Fibroblast of skin of right biceps (primary cell): Measurements from ENCODE around the gene SUSD1.

Experiments
- DNase-seq: peaks from one replicate; pipeline ENCODE4 v3.0.0-alpha.2; 2013

SUSD1 gene

DNA sequence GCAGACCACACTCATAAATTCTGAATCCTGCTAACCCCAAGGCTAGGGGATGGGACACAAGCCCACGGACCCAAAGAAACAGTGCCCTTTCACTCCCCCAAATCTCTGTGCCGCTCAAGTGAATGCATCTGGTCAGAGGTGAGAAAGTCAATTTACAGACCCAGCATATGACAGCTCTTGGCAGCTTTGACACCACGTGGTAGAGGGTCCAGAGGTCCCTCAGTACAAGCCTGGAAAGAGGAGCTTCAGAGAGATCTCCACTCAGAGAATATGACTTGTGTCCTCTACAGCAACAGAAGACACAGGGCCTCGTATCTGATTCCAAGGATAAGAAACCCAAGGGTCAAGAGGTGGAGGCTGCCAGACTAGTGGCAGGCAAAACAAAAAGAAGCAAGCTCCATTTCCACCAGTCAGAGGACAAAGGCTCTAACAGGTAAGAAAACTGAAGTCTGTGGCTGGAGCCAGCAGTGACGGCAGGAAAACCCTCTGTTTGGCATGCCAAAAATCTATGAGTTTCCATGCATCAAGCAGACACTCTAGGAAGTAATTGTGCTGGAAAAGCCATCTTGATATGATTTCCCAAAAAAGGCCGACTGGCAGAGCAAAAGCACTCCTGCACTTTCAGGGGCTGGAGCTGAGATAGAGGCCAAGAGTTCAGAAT lies 139.8 kb downstream of the SUSD1 start:
- DNase-seq, result no peak

DNA sequence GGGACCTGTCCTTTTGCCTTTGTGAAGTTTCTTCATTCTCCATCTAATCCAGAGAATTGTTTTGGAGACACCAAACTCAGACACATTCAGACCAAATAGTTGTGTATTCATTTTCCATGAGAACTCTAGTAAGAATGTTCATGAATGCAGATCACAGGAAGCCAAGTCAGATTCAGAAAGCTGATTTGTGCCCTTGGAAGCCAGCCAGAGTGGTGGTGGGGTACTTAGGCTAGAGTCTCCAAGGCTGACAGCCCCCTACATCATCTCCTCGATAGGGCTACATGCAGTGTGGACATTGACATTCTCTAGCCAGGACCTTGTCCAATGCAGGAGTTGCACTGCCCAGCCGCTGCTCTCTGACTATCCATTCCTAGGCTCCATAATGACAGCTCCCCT lies 140.9 kb downstream of the SUSD1 start:
- peak; percentile 77 for DNase-seq

- no peak for DNase-seq
Measured at GRCh38 chr9:112033237-112034215, 141.6 kb downstream of the SUSD1 start.

GRCh38 chr9:112032743-112033142 lies 142.4 kb downstream of the SUSD1 start:
- DNase-seq, result peak; percentile 87

GRCh38 chr9:112032009-112032408 lies 143.1 kb downstream of the SUSD1 start:
- no peak for DNase-seq

GRCh38 chr9:112031400-112031799 lies 143.7 kb downstream of the SUSD1 start:
- no peak for DNase-seq

GRCh38 chr9:112029921-112030444 lies 145.1 kb downstream of the SUSD1 start:
- DNase-seq, result peak; percentile 65

DNA sequence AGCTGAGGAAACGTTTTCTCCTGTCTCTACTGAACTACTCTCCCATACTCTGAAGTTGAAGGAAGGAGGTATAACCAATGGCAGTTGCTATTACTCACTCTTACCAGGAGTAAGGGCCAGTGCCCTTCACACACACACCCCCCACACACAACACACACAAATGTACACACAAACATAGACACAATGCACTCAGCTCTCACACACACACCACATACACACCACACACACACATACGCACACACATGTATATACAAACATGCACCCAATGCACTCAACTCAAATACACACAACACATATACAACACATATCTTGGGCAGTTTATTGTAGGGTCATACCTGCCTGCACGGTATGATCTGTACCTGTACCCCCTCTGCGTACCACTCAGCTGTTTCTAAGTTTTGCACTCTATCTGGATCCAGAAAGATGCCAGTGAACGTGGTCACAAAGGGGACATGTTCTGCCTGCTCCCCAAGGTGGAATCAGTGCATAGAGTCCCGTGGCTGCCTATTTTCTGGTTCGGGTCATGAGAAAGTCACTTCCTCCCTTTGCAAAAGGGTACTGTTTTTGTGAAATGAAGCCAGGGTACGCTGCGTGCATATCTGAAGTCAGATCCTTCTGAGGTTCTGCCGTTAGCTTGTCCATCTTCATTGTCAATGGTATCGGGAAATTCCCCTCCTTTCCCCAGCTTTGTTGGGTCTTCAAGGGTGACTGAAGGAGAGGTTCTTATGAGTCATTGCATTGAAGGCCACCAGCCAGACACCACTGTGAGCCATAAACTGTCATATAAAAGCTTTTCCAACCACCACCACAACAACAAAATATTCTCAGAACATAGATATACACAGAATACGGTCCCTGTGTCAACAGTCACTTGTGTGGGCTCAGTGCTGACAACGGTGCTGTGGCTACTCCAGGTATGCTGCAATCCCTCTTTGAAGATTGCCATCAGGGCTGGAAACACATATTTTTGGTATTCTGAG lies 146.6 kb downstream of the SUSD1 start:
- no peak for DNase-seq

DNA sequence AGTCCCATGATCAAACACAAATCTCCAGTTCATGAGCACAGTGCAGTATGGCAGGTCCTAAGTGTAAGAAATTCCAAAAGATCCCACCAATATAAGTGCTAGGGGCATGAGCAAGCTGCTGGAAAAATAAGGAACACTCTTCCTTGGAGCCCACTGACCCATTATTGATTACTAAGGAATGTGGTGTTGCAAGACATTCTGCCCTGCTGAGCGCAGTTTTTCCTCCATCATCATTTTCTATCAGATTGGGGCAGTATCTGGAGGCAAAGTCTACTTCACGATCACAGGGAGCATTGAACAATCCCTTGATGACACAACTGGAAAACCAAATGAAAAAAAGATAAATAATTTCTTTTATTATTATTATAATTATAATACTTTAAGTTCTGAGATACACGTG lies 149.2 kb downstream of the SUSD1 start:
- DNase-seq, result no peak

GRCh38 chr9:112021742-112022141 lies 153.4 kb downstream of the SUSD1 start:
- no peak for DNase-seq

- DNase-seq, result peak; percentile 86
Measured at GRCh38 chr9:112020680-112021596, 154.2 kb downstream of the SUSD1 start.

GRCh38 chr9:112017878-112018277 lies 157.2 kb downstream of the SUSD1 start:
- no peak for DNase-seq

GRCh38 chr9:112015736-112016135 lies 159.4 kb downstream of the SUSD1 start:
- DNase-seq, result no peak

DNA sequence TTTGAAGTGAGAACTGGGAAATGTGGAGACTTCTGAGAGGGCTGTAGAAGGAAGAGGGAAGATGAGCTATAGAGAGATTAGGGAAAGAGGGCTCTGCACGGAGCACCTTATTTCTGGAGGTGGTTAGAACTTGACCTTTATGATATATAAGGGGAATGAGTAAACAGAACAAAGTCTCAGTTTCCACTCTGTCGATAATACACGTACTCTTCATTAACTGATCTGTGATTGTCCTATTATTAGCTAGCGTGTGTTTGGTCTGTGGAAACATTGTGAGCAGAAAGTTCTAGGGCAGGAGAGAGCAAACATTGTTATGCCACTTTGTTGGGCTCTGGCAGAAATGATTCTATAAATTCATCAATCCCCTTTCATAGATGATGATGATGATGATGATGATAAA lies 159.9 kb downstream of the SUSD1 start:
- no peak for DNase-seq

- DNase-seq, result no peak
Measured at GRCh38 chr9:112013266-112013665, 161.8 kb downstream of the SUSD1 start.

DNA sequence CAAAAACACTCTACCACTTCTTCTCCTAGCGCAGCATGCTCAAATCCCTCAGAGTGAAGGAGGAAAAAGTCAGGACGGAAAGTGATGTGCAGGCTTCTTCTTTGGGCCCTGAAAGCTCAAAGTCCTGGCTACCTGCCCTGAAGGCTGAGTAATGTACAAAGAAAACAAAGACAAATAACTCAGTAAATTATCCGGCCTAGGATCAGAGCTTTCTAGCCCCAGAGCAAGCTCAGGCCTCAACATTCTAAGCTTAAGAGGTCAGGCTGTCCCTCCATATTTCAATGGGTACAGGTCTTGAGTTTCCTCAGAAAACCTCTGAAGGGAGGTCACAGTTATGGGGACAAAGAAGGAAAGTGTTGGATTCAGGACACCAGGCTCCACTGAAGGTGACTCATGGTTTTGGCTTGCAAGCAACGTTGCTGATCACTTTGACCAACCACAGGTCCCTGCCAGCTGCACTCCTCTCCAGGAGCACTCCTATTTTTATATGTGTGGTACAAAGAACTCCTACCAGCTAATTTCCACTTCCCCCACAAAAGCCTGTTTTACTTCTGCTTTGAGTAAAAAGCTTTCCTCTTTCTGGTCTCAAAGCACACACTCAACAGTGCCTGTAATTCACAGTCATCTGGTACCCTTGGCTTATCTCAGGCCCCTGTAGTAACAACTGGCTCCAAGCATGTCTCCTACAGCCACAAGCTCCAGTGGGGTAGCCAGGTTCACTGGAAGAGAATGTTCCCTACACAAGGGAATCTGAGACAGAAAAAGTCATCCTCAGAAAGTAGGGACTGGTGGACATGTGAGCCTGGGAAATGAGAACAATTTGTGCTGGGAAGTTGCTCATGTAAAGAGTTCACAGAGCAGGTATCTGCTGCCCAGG lies 162.8 kb downstream of the SUSD1 start:
- peak; percentile 97 for DNase-seq

DNA sequence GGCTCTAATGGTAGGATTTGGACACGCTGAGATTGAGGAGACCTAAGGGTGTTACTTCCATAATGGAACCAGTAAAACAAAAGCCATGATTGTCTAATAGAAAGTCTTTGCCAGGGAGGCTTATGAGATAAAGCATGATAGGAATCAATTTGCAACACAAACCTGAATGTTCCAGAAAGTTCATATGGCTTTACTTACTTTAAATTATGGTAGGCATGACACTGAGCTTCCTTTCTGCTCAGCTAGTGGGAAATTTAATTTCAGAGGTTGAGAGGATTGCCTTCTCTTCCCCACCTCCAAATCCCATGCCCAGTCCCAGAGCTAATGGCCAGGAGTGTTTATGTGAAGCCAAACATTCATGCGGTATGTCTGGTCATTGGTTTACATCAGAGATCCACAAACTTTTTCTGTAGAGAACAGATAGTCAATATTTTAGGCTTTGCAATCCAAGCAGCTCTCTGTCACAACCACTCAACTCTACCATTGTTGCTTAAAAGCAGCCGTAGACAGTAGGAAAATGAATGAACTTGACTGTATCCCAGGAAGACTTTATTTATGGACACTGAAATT lies 164.0 kb downstream of the SUSD1 start:
- no peak for DNase-seq

DNA sequence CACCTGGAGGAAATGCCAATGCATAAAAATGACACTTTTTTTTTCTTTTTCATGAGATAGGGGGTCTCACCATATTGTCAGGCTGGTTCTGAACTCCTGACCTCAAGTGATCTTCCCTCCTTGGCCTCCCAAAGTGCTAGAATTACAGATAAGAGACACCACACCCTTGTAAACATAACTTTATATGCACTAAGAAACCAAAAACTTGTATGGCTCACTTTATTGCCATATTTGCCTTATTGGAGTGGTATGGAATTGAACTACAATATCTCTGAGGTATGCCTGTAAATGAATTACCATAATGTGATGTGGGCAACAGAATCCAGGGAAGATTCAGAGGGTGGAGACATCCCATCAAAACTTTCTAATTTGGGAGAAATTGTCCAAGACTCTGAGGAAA lies 164.6 kb downstream of the SUSD1 start:
- no peak for DNase-seq

GRCh38 chr9:112009656-112010055 lies 165.4 kb downstream of the SUSD1 start:
- DNase-seq, result peak; percentile 22
